ENCODE data around the gene NCKAP5. TPM values are rescaled to one million over a fixed set of nuclear protein-coding genes. Genes with fewer than 3 reads are reported as not detected.

The NCKAP5 gene
- total and polyA plus RNA-seq, 8 donors = 0.23 to 1.5 (median 0.44) TPM

- FAIRE-seq (no peak), ATAC-seq (no peak), DNase-seq (no peak)
- Histone ChIP-seq H3K4me3 (no peak overlapping the region), H3K4me1 (peaks cover 0 to 4% (median 0%) of the 10 kb centered on the region in 3 donors), H3K9me3 (no peaks in the 10 kb centered on the region), H3K36me3 (no peaks in the 10 kb centered on the region), H3K27ac (no peak overlapping the region), H3K27me3 (no peaks in the 10 kb centered on the region)
- intact Hi-C loops (cut with DNase I) = no loop called here
- TF ChIP-seq, protein P1, sequence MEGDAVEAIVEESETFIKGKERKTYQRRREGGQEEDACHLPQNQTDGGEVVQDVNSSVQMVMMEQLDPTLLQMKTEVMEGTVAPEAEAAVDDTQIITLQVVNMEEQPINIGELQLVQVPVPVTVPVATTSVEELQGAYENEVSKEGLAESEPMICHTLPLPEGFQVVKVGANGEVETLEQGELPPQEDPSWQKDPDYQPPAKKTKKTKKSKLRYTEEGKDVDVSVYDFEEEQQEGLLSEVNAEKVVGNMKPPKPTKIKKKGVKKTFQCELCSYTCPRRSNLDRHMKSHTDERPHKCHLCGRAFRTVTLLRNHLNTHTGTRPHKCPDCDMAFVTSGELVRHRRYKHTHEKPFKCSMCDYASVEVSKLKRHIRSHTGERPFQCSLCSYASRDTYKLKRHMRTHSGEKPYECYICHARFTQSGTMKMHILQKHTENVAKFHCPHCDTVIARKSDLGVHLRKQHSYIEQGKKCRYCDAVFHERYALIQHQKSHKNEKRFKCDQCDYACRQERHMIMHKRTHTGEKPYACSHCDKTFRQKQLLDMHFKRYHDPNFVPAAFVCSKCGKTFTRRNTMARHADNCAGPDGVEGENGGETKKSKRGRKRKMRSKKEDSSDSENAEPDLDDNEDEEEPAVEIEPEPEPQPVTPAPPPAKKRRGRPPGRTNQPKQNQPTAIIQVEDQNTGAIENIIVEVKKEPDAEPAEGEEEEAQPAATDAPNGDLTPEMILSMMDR (IDR thresholded peaks at IDR 0.05) = no peak
- WGBS, 2 donors = 74 to 84% methylated on average over 1 of the region's 1 CpG
Measured at GRCh38 chr2:133120310-133120709, 448.0 kb downstream of the NCKAP5 start.

GRCh38 chr2:133110201-133110600, 458.1 kb downstream of the NCKAP5 start:
- TF ChIP-seq, protein P1 (IDR thresholded peaks at IDR 0.05) = no peak
- FAIRE-seq = no peak
- no peaks in the 10 kb centered on the region for H3K4me1 ChIP-seq
- no peak overlapping the region for H3K4me3 ChIP-seq
- no peak for DNase-seq
- no peaks in the 10 kb centered on the region for H3K36me3 ChIP-seq
- WGBS, 2 donors = 90 to 94% methylated on average over 4 of the region's 4 CpGs
- H3K27ac ChIP-seq = no peak overlapping the region
- intact Hi-C loops (cut with DNase I) = no loop called here
- H3K27me3 ChIP-seq = no peaks in the 10 kb centered on the region
- no peak for ATAC-seq
- H3K9me3 ChIP-seq = no peaks in the 10 kb centered on the region

DNA sequence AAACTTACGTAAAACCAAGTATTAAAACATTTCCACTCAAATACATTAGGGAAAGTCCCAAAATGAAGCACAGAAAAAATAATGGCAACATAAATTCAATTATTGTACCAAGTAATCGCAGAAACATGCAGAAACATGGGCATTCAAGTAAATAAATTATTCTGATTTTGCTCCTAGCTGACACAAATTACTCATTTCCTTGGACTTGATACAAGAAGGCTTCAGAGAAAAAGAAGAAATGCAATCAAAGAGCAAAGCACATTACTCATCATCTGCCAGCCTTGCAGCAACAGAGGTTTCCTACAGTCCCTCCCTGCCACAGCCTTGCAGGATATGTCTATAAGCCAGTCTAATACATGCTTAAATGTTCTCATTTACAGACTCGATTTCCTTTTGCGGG, 458.5 kb downstream of the NCKAP5 start:
- H3K4me3 ChIP-seq = no peak overlapping the region
- no peaks in the 10 kb centered on the region for H3K4me1 ChIP-seq
- FAIRE-seq = no peak
- H3K27ac ChIP-seq = no peak overlapping the region
- H3K9me3 ChIP-seq = no peaks in the 10 kb centered on the region
- 80 to 88% methylated on average over 4 of the region's 4 CpGs for WGBS, 2 donors
- H3K27me3 ChIP-seq = no peaks in the 10 kb centered on the region
- TF ChIP-seq, protein P1 (IDR thresholded peaks at IDR 0.05) = no peak
- no peaks in the 10 kb centered on the region for H3K36me3 ChIP-seq
- ATAC-seq = no peak
- no peak for DNase-seq
- intact Hi-C loops (cut with DNase I) = no loop called here

DNA sequence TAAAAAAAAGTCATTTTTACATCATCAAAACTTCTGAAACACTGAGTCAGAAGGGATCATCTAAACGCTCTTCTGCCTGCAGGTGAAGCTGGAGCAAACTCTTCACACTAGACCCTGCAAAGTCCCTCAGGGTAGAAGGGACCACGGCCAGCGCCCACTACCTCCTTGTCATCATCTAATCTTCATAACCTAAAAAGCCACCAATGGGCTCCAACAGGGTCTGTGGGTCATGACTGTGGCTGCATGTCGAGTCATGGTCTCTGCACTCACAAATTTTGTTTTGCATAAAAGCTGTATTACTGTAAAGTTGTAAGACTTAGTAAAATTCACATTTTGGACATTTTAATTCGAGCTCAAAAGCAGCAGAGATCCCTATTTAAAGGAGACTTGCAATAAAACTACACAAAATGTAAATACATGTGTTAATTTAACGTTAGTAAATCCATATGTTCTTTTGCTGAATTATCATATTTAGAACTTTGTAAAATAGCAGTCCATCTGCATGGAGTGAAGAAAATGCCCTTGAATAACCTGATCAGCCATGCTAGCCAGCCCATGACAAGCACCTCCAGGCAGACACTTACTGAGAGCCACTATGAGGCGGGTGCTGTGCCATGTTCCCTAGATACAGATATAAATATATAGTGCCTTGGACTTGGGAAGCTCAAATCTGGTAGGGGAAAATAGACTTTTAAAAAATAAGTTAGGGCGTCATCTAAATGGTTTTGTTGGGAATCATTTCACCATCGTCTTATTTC, 461.0 kb downstream of the NCKAP5 start:
- H3K4me1 ChIP-seq = no peaks in the 10 kb centered on the region
- DNase-seq = no peak
- 82 to 92% methylated on average over 9 of the region's 9 CpGs for WGBS, 2 donors
- TF ChIP-seq, protein P1 (IDR thresholded peaks at IDR 0.05) = no peak
- intact Hi-C loops (cut with DNase I) = no loop called here
- no peaks in the 10 kb centered on the region for H3K36me3 ChIP-seq
- H3K27me3 ChIP-seq = no peaks in the 10 kb centered on the region
- no peaks in the 10 kb centered on the region for H3K9me3 ChIP-seq
- FAIRE-seq = no peak
- no peak for ATAC-seq
- no peak overlapping the region for H3K27ac ChIP-seq
- no peak overlapping the region for H3K4me3 ChIP-seq

DNA sequence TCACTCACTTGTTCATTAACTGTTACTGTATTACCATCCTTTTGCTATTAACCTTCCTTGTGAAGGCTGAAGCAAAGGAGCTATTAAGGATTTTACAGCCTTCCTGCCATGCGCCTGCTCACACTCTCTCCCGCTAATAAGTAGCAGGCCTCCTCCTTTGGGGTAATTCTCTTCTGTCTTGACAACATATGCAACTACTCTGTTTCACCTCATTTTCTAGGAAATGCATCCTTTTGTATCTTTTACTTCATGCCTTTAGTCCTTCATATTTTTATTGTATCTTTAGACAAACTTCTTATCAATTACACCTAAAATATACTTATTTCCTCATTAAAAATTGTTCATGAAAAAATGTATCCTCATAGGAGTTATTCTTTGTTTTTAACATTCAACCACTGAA, 463.4 kb downstream of the NCKAP5 start:
- Histone ChIP-seq H3K36me3 (no peaks in the 10 kb centered on the region), H3K4me3 (no peak overlapping the region), H3K9me3 (no peaks in the 10 kb centered on the region), H3K27me3 (no peaks in the 10 kb centered on the region), H3K27ac (no peak overlapping the region), H3K4me1 (no peaks in the 10 kb centered on the region)
- FAIRE-seq (no peak), ATAC-seq (no peak), DNase-seq (no peak)
- TF ChIP-seq, protein P1 (IDR thresholded peaks at IDR 0.05) = no peak
- WGBS, 2 donors = 94 to 95% methylated on average over 2 of the region's 2 CpGs
- intact Hi-C loops (cut with DNase I) = no loop called here

Measured in pancreas (tissue), 10 donors.